Breast epithelium (tissue), 3 donors: Measurements from ENCODE around the gene VPS26A.

ENCODE experiments used
- CTCF ChIP-seq, 3 donors: fragments of 450-650 bp; IDR thresholded peaks; one replicate each; pipeline ENCODE4 v1.5.1; 2016 to 2017; ENCODE audit warnings: antibody characterized with exemption in 3 of 3, mild to moderate bottlenecking in 3 of 3, moderate library complexity in 3 of 3
- POLR2AphosphoS5 ChIP-seq, 3 donors: sonication (generic); formaldehyde crosslinking; IDR thresholded peaks; one replicate each; pipeline ENCODE4 v1.6.1; 2017; ENCODE audit warnings: antibody characterized with exemption in 3 of 3

- TF ChIP-seq CTCF (IDR thresholded peaks at IDR 0.05) (no peak), POLR2AphosphoS5 (IDR thresholded peaks at IDR 0.05) (no peak)
Observed at GRCh38 chr10:69186524-69186923, 62.5 kb downstream of the VPS26A start.
